GM21825 (cell line): ENCODE data around the gene GJD2.

Source experiments
- ATAC-seq: cut with Tn5 transposase; IDR thresholded peaks from one replicate; pipeline ENCODE4 v1.9.1; 2021; ENCODE audit warnings: mild to moderate bottlenecking, moderate library complexity; ENCODE audit not compliant: unreplicated experiment

The GJD2 gene

DNA sequence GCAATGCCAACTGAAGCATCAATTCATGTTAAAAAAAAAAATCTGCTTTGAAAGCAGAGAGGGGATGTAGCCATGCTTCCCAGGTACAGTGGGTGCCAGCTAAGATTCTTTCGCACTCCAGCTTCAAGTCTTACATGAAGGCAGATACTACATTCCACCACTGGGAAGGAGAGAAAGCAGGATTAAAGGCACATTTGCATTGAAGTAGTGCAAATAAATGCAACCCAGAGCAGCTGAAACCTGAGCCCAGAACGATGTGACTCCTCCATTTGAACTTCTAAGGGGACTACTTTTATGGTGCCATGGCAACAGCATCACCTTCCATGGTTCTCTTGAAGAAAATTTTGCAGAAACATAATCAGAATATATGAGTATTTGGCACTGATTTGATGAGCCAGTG, 19.1 kb upstream of the GJD2 start:
- no peak for ATAC-seq

DNA sequence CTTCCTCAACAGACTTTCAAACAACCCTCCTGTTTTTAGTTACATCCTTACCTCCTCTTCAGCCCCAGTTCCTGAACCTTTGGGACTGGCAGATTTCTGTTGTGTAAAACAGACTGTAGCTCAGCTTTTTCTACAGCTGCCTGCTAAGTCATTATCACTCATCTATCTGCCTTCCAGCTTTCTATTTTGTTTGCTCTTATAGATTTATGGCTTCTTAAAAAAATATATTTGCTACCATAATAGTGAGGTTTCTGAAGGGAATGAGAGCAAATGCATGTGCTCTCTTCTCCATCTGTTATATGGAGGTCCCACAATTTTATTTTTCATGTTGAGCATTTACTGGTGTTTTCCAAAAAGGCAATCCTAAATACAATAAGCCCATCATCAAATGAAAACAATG, 18.2 kb upstream of the GJD2 start:
- ATAC-seq, result no peak

- no peak for ATAC-seq
These were observed 17.5 kb upstream of the GJD2 start for GRCh38 chr15:34772312-34772711.

DNA sequence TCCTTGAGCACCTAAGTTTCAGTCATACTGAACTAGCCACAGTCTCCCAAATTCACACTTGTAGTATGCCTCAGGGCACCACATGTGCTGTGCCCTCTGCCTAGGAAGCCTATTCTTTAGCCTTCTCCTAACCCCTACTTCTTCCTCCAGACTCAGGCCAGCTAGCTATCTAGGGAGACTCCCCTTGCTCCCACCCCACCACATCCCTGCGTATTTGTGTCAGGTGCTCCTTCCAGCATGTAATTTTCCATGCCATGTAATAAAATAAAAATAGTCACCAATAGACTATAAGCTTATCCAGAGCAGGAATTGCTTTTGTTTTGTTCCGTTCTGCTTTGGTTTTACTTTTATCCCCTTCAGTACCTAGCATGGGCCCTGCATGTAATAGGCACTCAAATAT, 14.9 kb upstream of the GJD2 start:
- ATAC-seq, result no peak

DNA sequence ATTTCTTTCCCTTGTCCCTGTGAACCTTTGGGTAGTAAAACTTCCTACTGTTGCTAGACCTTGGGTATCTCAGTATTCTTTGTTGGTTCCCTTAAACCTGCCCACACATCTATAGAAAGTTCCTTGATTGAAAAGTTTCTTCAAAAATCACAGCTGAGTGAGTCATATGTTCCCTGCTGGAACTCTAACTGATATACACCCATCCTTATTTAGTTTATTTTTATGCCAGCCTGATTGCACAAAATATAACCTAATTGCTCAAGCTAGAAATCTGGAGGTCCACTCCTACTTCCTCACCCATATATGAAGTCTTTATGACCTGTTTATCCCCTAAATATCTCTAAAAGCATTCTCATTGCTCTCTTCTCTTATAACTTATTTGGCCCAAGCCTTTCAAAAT, 13.7 kb upstream of the GJD2 start:
- no peak for ATAC-seq

DNA sequence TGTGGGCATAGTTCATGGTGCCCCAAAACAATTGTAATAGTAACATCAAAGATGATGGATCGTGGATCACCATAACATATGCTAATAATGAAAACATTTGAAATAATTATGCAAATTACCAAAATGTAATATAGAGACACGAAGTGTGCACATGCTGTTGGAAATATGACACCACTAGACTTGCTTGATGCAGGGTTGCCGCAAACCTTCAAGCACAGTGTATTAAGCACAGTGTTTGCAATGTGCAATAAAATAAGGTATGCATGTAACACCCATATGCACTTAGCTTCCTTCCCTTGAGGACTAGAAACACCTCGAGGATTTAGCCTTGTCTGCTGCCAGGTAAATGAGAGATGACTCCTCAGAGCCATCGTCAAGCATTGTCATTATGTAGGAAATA, 10.9 kb upstream of the GJD2 start:
- ATAC-seq, result no peak

DNA sequence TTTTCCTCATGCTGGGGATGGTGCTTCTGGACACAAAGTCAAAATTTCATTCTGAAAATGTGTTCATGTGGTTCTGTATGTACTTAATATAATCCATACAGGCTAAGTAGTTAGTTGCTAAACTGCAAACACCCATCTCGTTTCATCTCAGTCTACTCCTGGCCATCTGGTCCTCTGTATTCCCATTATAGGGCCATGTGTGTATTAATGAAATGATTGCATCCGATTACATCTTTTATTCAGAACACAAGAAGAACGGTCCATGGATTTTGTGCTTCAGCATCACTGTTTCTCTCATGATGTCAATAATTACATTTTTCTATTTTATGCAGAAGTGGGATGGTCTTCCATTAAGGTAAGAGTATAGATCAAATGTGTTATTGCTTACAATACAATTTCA, 6.1 kb upstream of the GJD2 start:
- ATAC-seq, result no peak

DNA sequence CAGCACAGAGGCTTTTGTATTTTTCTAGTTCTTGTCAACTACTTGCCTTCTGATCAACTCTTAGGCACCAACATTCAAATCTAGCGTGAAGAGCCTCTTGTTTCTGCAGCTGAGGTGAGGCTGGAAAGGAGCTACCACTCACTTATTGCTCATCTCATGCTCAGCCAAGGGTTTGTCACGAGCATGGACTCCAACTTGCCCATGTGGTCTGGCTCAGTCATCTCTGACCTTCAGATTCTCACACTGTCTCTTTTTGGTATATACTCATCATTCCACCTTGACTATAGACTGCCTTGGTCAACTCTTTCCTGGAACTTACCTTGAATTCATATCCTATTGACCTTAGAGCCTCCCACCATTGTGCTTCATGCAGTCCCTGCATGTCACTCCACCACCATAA, 5.2 kb upstream of the GJD2 start:
- ATAC-seq, result no peak

GRCh38 chr15:34759347-34759746, 4.5 kb upstream of the GJD2 start:
- ATAC-seq, result no peak

- ATAC-seq, result no peak
These were observed 2.5 kb upstream of the GJD2 start for GRCh38 chr15:34757262-34757661.

GRCh38 chr15:34755419-34755773, 598 bp upstream of the GJD2 start:
- no peak for ATAC-seq

GRCh38 chr15:34754171-34754601, 612 bp downstream of the GJD2 start:
- no peak for ATAC-seq

DNA sequence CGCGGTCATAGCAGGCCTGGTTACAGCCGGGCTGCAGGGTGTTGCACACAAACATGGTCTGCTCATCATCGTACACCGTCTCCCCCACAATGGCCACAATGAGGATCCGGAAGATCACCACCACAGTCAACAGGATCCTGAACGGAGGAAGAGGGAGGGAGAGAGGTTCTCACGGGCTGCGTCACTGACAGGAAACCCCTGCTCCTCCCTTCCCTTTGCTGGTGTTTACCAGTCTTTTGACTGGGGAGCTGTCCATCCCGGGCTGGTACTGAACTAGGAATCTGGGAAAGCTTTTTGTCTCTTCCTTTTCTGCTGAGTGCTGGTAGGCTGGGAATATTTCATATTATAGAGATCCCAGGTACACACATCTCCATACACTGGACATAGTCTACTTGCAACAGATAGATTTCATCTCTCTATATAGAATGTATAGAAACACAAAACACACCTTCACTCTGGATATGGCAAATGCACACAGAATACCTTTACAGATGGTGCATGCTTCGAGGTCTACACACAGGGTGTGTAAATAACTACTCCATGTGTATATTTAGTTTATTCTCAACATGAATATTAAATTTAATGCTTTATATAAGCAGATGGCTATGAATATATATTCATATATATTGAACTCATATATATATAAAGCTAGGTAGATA, 1.4 kb downstream of the GJD2 start:
- no peak for ATAC-seq

- ATAC-seq, result no peak
These were observed 5.1 kb downstream of the GJD2 start for GRCh38 chr15:34749691-34750090.

GRCh38 chr15:34739346-34739745, 15.5 kb downstream of the GJD2 start:
- no peak for ATAC-seq

- ATAC-seq, result no peak
These were observed 16.8 kb downstream of the GJD2 start for GRCh38 chr15:34738002-34738401.

- no peak for ATAC-seq
These were observed 17.3 kb downstream of the GJD2 start for GRCh38 chr15:34737477-34737876.

DNA sequence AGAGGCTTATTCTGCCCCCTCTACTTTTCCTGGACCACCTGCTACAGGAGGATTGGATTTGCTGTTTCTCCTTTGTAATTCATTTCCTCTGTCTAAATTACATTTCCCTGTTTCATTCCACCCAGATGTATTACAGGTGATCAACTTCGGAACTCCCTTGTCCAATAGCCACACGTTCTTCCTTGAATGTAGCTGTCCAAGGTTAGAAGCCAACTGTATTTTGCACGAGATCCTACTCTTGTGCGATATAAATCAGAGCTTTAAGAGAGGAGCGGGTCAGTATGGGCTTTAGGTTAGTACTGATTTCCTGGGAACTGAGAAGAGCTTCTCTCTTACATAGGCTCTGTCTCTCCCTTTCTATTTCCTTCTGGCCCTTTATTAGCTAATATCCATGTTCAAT, 20.5 kb downstream of the GJD2 start:
- no peak for ATAC-seq

GRCh38 chr15:34733621-34734020, 21.2 kb downstream of the GJD2 start:
- no peak for ATAC-seq

DNA sequence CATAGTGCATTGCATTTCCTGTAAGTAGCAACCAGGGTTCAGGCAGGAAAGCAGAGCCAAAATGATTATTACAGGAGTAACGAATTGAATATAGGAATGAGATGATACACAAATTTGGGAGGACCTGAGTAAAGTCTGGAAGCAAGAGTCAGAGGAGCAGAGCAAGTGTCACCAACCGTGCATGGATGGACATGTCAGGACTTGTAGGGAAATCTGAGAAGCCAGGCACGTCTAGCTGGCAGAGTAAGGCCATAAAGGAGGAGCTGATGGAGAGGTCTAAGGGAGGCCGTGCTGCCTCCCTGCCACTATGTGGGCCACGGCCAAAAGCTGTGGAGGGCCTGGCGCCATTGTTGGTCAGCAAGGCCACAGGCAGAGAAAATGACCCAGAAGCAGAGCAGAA, 22.4 kb downstream of the GJD2 start:
- ATAC-seq, result no peak

DNA sequence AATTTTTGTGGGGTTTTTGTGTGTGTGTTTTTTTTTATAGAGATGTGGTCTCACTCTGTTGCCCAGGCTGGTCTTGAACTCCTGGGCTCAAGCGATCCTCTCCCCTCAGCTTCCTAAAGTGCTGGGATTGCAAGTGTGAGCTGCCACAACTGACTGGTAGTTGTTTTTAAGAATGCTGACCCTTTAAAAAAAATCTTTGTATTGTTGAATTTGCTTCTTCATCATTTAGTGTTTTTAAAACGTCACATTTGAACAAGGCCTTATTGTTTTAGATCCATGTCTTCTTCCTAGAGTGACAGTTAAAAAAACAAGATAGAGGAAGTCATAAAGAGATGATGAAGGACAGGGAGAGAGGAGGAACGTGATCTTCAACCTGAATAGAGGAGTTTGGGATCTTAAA, 24.1 kb downstream of the GJD2 start:
- ATAC-seq, result no peak

GRCh38 chr15:34729886-34730285, 24.9 kb downstream of the GJD2 start:
- no peak for ATAC-seq

DNA sequence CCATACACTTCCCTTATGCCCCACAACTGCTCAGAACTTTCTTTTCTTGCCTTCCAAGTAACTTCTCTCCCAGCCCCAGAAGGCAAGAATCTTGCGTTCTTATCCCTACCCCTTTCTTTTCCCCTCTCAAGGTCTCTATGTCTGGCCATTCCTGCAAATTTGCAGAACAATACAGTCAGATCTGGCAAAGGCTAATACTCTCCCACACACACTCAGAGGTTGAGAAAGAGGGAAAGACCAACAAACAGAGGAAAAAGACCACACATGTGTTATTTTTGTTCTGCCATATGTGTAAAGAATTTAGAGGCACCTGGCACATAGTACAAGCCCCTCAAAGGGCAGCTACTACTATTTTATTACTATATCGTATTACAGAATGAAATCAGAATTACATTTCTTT, 25.7 kb downstream of the GJD2 start:
- ATAC-seq, result no peak
